ENCODE results near the gene GSTO1. TPM values are rescaled to one million over a fixed set of nuclear protein-coding genes. Genes with fewer than 3 reads are reported as not detected.

The GSTO1 gene
- total RNA-seq, 4 donors from 2014 or later = 43.8 to 115 (median 78.0) TPM

- Histone ChIP-seq H3K27ac (peak overlapping the region; percentile 70 to 97 (median 80)), H3K4me3 (peak overlapping the region in 1 of 4 donors; percentile 5), H3K36me3 (peaks cover 9 to 70% (median 11%) of the 10 kb centered on the region in 3 donors), H3K27me3 (no peaks in the 10 kb centered on the region), H3K4me1 (peaks cover 14 to 80% (median 47%) of the 10 kb centered on the region in 3 donors), H3K9me3 (no peaks in the 10 kb centered on the region)
- intact Hi-C loops (cut with DNase I) = loop anchor here (10.0 kb wide), 1 partner anchor 135 kb away; the partner anchor contains the start of gene SFR1
- no peak for TF ChIP-seq POLR2A (IDR thresholded peaks at IDR 0.05)
- TF ChIP-seq CTCF (IDR thresholded peaks at IDR 0.05) = no peak
- DNase-seq = no peak
- 30 to 57% methylated on average over 6 of the region's 6 CpGs for WGBS, 2 donors
Measured at GRCh38 chr10:104259999-104260774, 5.5 kb downstream of the GSTO1 start.

- Histone ChIP-seq H3K36me3 (peaks cover 9 to 76% (median 15%) of the 10 kb centered on the region in 3 donors), H3K4me3 (peak overlapping the region in 1 of 4 donors; percentile 5), H3K9me3 (no peaks in the 10 kb centered on the region), H3K27ac (peak overlapping the region; percentile 70 to 97 (median 80)), H3K27me3 (no peaks in the 10 kb centered on the region), H3K4me1 (peaks cover 14 to 78% (median 47%) of the 10 kb centered on the region in 3 donors)
- intact Hi-C loops (cut with DNase I) = loop anchor here (10.0 kb wide), 1 partner anchor 136 kb away; the partner anchor contains the start of gene SFR1
- DNase-seq = no peak
- TF ChIP-seq CTCF (IDR thresholded peaks at IDR 0.05) (no peak), POLR2A (IDR thresholded peaks at IDR 0.05) (no peak)
- WGBS, 2 donors = 5 to 15% methylated on average over 3 of the region's 3 CpGs
Measured at GRCh38 chr10:104260775-104261115, 6.1 kb downstream of the GSTO1 start.

- Histone ChIP-seq H3K27ac (peak overlapping the region in 3 of 4 donors; percentile 37 to 97 (median 86)), H3K4me1 (peaks cover 14 to 68% (median 37%) of the 10 kb centered on the region in 3 donors), H3K27me3 (no peaks in the 10 kb centered on the region), H3K36me3 (peaks cover 9 to 89% (median 26%) of the 10 kb centered on the region in 3 donors), H3K4me3 (no peak overlapping the region), H3K9me3 (no peaks in the 10 kb centered on the region)
- no peak for DNase-seq
- 63 to 75% methylated on average over 2 to 3 of the region's 5 CpGs for WGBS, 2 donors
- TF ChIP-seq POLR2A (IDR thresholded peaks at IDR 0.05) (no peak), CTCF (IDR thresholded peaks at IDR 0.05) (no peak)
- intact Hi-C loops (cut with DNase I) = loop anchor here (10.0 kb wide), 1 partner anchor 137 kb away; the partner anchor contains the start of gene SFR1
Measured at GRCh38 chr10:104262055-104262454, 7.4 kb downstream of the GSTO1 start.

- Histone ChIP-seq H3K4me1 (peaks cover 5 to 62% (median 26%) of the 10 kb centered on the region in 3 donors), H3K27me3 (no peaks in the 10 kb centered on the region), H3K27ac (no peak overlapping the region), H3K9me3 (no peaks in the 10 kb centered on the region), H3K4me3 (no peak overlapping the region), H3K36me3 (peaks cover 9 to 82% (median 35%) of the 10 kb centered on the region in 3 donors)
- intact Hi-C loops (cut with DNase I) = loop anchor here (10.0 kb wide), 1 partner anchor 140 kb away; the partner anchor contains the start of gene SFR1
- no peak for DNase-seq
- TF ChIP-seq POLR2A (IDR thresholded peaks at IDR 0.05) (no peak), CTCF (IDR thresholded peaks at IDR 0.05) (no peak)
- 84 to 90% methylated on average over 5 of the region's 5 CpGs for WGBS, 2 donors
Measured at GRCh38 chr10:104264783-104265182, 10.1 kb downstream of the GSTO1 start.

All from esophagus squamous epithelium (tissue), 5 donors.